Ureter (tissue), 1 donor: ENCODE data around the gene TBC1D16. TPM values are rescaled to one million over a fixed set of nuclear protein-coding genes. Genes with fewer than 3 reads are reported as not detected.
"Not testable (repeated sequence)": the region's sequence is repeated elsewhere in the genome, so short reads cannot be mapped to it uniquely, and the experiment has no call there.

Experiments used
- DNase-seq: peaks from one replicate; pipeline ENCODE4 v3.0.0-alpha.2; 2020; ENCODE audit warnings: low spot score
- total RNA-seq: library from RNA; stranded (reverse); gene quantifications from one replicate; pipeline ENCODE4 v1.2.4, GENCODE V29; 2023
- donor health status: DM: yes; HTN: yes; CAD: no.

TBC1D16 gene
- total RNA-seq, 1 donor from 2014 or later, result 37.0 TPM

GRCh38 chr17:79975498-79976134 is 60.1 kb downstream of the TBC1D16 start:
- DNase-seq, result no peak

- no peak for DNase-seq
Observed at GRCh38 chr17:79974566-79975497, 60.8 kb downstream of the TBC1D16 start.

- DNase-seq, result no peak
Observed at GRCh38 chr17:79971651-79972050, 64.0 kb downstream of the TBC1D16 start.

GRCh38 chr17:79970576-79971068 is 65.0 kb downstream of the TBC1D16 start:
- no peak for DNase-seq

- no peak for DNase-seq
Observed at GRCh38 chr17:79969906-79970305, 65.8 kb downstream of the TBC1D16 start.

GRCh38 chr17:79968116-79968515 is 67.6 kb downstream of the TBC1D16 start:
- DNase-seq, result no peak

GRCh38 chr17:79966681-79967080 is 69.0 kb downstream of the TBC1D16 start:
- no peak for DNase-seq

- no peak for DNase-seq
Observed at GRCh38 chr17:79965806-79966205, 69.9 kb downstream of the TBC1D16 start.

GRCh38 chr17:79962467-79962866 is 73.2 kb downstream of the TBC1D16 start:
- DNase-seq, result not testable (repeated sequence)

- DNase-seq, result not testable (repeated sequence)
Observed at GRCh38 chr17:79961567-79961966, 74.1 kb downstream of the TBC1D16 start.

- DNase-seq, result no peak
Observed at GRCh38 chr17:79960788-79961522, 74.7 kb downstream of the TBC1D16 start.

GRCh38 chr17:79959042-79959441 is 76.6 kb downstream of the TBC1D16 start:
- no peak for DNase-seq

- no peak for DNase-seq
Observed at GRCh38 chr17:79956853-79957252, 78.8 kb downstream of the TBC1D16 start.

- not testable (repeated sequence) for DNase-seq
Observed at GRCh38 chr17:79956441-79956735, 79.3 kb downstream of the TBC1D16 start.

- DNase-seq, result no peak
Observed at GRCh38 chr17:79955691-79956440, 79.8 kb downstream of the TBC1D16 start.

GRCh38 chr17:79955167-79955549 is 80.5 kb downstream of the TBC1D16 start:
- DNase-seq, result no peak

GRCh38 chr17:79954281-79955166 is 81.1 kb downstream of the TBC1D16 start:
- DNase-seq, result no peak

GRCh38 chr17:79953335-79953734 is 82.3 kb downstream of the TBC1D16 start:
- no peak for DNase-seq

GRCh38 chr17:79952901-79953300 is 82.8 kb downstream of the TBC1D16 start:
- DNase-seq, result no peak

GRCh38 chr17:79952265-79952877 is 83.3 kb downstream of the TBC1D16 start:
- DNase-seq, result no peak
